ENCODE data around the gene DNAJC4. TPM values are rescaled to one million over a fixed set of nuclear protein-coding genes. Genes with fewer than 3 reads are reported as not detected.

The DNAJC4 gene
- total and polyA plus RNA-seq, 2 experiments from 2014 or later, result 12.8 to 58.4 TPM

- Histone ChIP-seq H4K20me1 (ENCODE audit: insufficient read depth, poor library complexity, severe bottlenecking) (peaks cover 5% of the 10 kb centered on the region), H3K9me2 (replicated peaks; ENCODE audit: insufficient read depth) (no peaks in the 10 kb centered on the region), H3K4me2 (no peak overlapping the region), H3K27ac (no peak overlapping the region), H3K4me3 (no peak overlapping the region), H3K79me2 (peaks cover 16% of the 10 kb centered on the region), H3K36me3 (replicated peaks; ENCODE audit: insufficient read depth, low read depth) (no peaks in the 10 kb centered on the region), H3K9me3 (ENCODE audit: low read depth) (no peaks in the 10 kb centered on the region), H3K27me3 (no peaks in the 10 kb centered on the region), H2AFZ (no peak overlapping the region), H3K4me1 (ENCODE audit: insufficient read depth) (peaks cover 14% of the 10 kb centered on the region)
- TF ChIP-seq EZH2phosphoT487 (IDR thresholded peaks at IDR 0.05; ENCODE audit: low read depth, severe bottlenecking, unreplicated experiment) (no peak), CTCF (IDR thresholded peaks at IDR 0.05; ENCODE audit: poor library complexity) (no peak), EZH2 (IDR thresholded peaks at IDR 0.05; ENCODE audit: borderline replicate concordance) (no peak)
- 95% methylated on average over 6 of the region's 7 CpGs for WGBS (ENCODE audit: low lambda C conversion rate, missing lambda C conversion rate)
- DNase-seq (ENCODE audit: low spot score), result no peak
These were observed 24.0 kb downstream of the DNAJC4 start for GRCh38 chr11:64254326-64254725.

GRCh38 chr11:64255135-64256128, 25.1 kb downstream of the DNAJC4 start:
- 95% methylated on average over 29 of the region's 35 CpGs for WGBS (ENCODE audit: low lambda C conversion rate, missing lambda C conversion rate)
- H2AFZ ChIP-seq, result no peak overlapping the region
- H3K9me2 ChIP-seq (replicated peaks; ENCODE audit: insufficient read depth), result no peaks in the 10 kb centered on the region
- peaks cover 16% of the 10 kb centered on the region for H3K79me2 ChIP-seq
- no peak overlapping the region for H3K4me3 ChIP-seq
- H4K20me1 ChIP-seq (ENCODE audit: insufficient read depth, poor library complexity, severe bottlenecking), result peaks cover 5% of the 10 kb centered on the region
- no peaks in the 10 kb centered on the region for H3K9me3 ChIP-seq (ENCODE audit: low read depth)
- no peaks in the 10 kb centered on the region for H3K27me3 ChIP-seq
- H3K4me1 ChIP-seq (ENCODE audit: insufficient read depth), result peaks cover 10% of the 10 kb centered on the region
- DNase-seq (ENCODE audit: low spot score), result no peak
- no peaks in the 10 kb centered on the region for H3K36me3 ChIP-seq (replicated peaks; ENCODE audit: insufficient read depth, low read depth)
- no peak overlapping the region for H3K27ac ChIP-seq
- no peak overlapping the region for H3K4me2 ChIP-seq
- TF ChIP-seq EZH2 (IDR thresholded peaks at IDR 0.05; ENCODE audit: borderline replicate concordance) (no peak), EZH2phosphoT487 (IDR thresholded peaks at IDR 0.05; ENCODE audit: low read depth, severe bottlenecking, unreplicated experiment) (no peak), CTCF (IDR thresholded peaks at IDR 0.05; ENCODE audit: poor library complexity) (no peak)

- no peaks in the 10 kb centered on the region for H3K9me2 ChIP-seq (replicated peaks; ENCODE audit: insufficient read depth)
- H3K27ac ChIP-seq, result no peak overlapping the region
- TF ChIP-seq CTCF (IDR thresholded peaks at IDR 0.05; ENCODE audit: poor library complexity), result no peak
- H3K36me3 ChIP-seq (replicated peaks; ENCODE audit: insufficient read depth, low read depth), result no peaks in the 10 kb centered on the region
- peaks cover 5% of the 10 kb centered on the region for H4K20me1 ChIP-seq (ENCODE audit: insufficient read depth, poor library complexity, severe bottlenecking)
- no peaks in the 10 kb centered on the region for H3K27me3 ChIP-seq
- H2AFZ ChIP-seq, result no peak overlapping the region
- no peak overlapping the region for H3K4me3 ChIP-seq
- H3K9me3 ChIP-seq (ENCODE audit: low read depth), result no peaks in the 10 kb centered on the region
- no peak overlapping the region for H3K4me2 ChIP-seq
- H3K79me2 ChIP-seq, result peaks cover 16% of the 10 kb centered on the region
- WGBS (ENCODE audit: low lambda C conversion rate, missing lambda C conversion rate), result 96% methylated on average over 15 of the region's 15 CpGs
- DNase-seq (ENCODE audit: low spot score), result no peak
- H3K4me1 ChIP-seq (ENCODE audit: insufficient read depth), result peaks cover 5% of the 10 kb centered on the region
These were observed 26.0 kb downstream of the DNAJC4 start for GRCh38 chr11:64256300-64256699.

Data from hepatocyte (in vitro differentiated cells).